HG03469 (cell line): ENCODE results near the gene SOAT1.
"Not testable (repeated sequence)": the region's sequence is repeated elsewhere in the genome, so short reads cannot be mapped to it uniquely, and the experiment has no call there.

Source experiments
- ATAC-seq: cut with Tn5 transposase; IDR thresholded peaks from one replicate; pipeline ENCODE4 v1.9.1; 2021; ENCODE audit warnings: mild to moderate bottlenecking, moderate library complexity, moderate number of reproducible peaks; ENCODE audit not compliant: unreplicated experiment

Gene SOAT1

DNA sequence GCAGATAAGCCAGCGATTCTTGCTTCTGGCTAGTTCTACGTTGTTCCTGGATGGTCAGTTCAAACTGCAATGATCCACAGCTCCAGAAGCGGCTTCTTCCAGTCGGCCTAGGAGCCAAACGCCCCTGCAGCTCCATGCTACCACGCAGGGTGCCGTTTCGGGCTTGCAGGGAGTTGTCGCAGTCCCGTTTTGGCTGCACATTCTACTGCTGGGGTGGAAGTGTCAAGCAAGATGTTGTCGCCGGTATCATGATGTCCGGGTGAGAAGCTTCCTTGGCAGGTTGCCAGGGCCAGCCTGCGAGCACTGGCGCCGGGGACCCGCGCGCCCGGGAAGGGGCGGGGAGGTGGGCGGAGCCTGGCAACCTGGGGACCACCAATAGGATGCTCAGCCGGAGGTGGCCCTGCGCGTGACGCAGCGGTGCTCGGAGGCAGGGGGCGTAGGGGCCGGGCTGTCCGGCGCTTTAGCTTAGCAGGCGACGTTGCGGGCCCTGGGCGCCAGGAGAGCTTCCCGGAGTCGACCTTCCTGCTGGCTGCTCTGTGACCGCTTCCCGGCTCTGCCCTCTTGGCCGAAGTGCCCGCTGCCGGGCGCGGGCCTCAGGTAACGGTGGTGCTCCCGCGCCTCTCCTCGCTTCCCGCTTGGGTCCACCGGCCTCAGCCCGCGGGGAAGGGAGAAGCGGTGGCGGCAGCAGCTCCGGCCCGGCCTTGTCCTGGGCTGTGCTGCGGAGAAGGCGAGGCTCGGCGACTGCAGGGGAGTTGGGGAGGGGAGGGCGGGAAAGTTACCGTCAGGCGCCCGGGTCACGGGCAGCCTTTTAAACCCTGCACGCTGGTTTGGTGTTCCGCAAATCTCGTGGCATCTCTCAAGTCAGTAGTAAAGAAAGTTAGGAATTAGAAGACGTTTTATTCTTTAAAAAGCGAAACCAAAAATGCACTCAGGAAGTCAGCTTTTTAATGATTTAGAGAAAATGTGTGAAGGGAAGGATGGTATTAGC, at the start of gene SOAT1:
Gene SOAT1, plus strand, starts transcription at position 458 of the 988 bp plus-strand sequence. CDS start 8,888 bp downstream, outside the sequence.
- ATAC-seq, result peak; percentile 93

DNA sequence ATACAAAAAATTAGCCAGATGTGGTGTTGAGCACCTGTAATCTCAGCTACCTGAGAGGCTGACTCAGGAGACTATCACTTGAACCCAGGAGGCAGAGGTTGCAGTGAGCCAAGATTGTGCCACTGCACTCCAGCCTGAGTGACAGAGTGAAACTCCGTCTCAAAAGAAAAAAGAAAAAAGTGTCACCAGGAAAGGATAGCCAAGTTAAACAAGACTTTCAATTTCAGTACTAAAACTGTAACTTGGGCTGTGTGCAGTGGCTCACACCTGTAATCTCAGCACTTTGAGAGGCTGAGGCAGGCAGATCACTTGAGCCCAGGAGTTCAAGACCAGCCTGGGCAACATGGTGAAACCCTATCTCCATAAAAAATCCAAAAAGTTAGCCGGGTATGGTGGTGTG, 48.2 kb upstream of the SOAT1 start:
- ATAC-seq, result not testable (repeated sequence)

GRCh38 chr1:179247923-179248322, 45.7 kb upstream of the SOAT1 start:
- no peak for ATAC-seq

DNA sequence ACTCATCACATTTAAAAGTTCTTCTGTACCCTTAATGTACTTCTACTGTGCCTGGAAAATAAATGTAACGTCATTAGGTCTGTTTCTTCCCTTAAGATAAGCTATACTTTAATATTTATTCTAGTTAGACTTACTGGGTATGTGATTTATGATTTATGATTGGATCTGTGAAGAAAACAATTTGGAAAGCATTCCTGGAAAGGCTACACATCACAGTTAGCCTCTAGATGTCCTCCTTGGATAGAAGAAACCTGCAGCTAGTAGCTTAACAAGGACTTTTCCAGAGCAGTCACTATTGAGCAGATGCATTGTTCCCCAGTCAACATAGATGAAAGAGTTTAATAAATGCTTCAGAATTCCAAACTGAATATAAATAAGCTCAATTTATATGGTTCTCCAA, 41.9 kb upstream of the SOAT1 start:
- ATAC-seq, result no peak

- no peak for ATAC-seq
These were observed 41.0 kb upstream of the SOAT1 start for GRCh38 chr1:179252606-179253005.

DNA sequence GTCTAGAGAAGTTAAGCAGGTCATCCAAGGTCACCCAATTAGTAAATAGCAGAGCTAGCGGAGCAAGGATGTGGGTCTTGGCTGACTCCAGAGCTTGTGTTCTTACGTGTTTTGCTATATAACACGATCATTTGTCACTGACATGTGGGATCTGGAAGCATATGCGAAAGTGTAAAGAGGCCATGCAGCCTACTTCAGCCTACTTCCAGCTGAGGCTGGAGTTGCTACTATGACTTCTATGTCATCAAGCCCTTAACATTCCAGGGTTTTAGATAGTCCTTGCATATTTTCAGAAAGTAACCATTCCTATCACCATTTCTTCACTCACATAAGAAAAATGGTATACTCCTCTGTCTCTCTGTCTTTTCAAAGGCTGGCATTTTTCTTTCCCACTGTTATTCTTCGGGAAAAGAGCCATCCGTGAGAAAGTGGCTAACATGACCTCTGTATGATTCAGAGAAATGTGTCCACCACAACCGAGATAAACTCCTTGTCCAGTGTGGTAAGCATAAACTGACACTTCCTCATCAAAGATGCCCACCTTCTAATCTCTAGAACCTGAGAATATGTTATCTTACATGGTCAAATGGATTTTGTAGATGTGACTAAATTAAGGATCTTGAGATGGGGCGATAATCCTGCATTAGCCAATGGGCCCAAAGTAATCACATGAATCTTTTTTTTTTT, 40.2 kb upstream of the SOAT1 start:
- ATAC-seq, result no peak

DNA sequence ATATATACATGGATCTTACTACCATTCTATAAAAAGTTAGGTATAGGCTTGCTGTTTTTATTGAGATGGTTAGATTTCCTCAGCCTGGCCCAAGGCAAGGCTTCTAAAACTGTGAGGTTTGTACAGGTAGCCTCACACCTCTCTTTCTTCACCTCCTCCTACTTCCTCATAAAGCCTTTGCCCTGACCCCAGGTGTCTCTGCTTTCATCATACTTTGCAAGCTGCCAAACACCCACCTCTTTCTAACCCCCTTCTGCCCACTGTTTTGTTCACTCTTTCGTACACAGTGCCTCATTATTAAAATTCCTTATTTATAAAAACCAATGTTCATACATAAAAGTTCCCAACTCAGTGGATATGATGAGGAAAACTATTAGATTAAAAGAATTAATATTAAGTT, 31.4 kb upstream of the SOAT1 start:
- ATAC-seq, result no peak

DNA sequence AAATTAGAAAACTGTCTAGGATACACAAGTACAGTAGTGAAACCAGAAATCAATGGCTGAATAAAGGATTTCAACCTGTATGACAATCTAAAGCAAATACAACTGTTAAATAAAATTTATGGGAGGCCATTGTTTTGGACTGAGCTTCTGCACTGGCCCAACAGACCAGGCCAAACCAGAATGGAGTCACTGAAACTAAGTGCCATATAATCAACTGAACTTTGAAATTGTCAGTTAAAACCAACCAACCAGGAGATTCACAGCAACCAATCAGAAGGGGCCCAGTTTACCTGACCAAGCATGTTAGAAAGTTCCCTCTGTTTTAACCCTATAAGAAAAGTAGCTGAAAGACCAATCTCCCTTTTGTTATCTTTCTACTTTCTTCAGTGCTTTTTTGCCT, 30.5 kb upstream of the SOAT1 start:
- no peak for ATAC-seq

GRCh38 chr1:179264507-179264906, 29.1 kb upstream of the SOAT1 start:
- no peak for ATAC-seq

GRCh38 chr1:179269071-179269470, 24.5 kb upstream of the SOAT1 start:
- ATAC-seq, result no peak

GRCh38 chr1:179274424-179274823, 19.2 kb upstream of the SOAT1 start:
- ATAC-seq, result not testable (repeated sequence)

DNA sequence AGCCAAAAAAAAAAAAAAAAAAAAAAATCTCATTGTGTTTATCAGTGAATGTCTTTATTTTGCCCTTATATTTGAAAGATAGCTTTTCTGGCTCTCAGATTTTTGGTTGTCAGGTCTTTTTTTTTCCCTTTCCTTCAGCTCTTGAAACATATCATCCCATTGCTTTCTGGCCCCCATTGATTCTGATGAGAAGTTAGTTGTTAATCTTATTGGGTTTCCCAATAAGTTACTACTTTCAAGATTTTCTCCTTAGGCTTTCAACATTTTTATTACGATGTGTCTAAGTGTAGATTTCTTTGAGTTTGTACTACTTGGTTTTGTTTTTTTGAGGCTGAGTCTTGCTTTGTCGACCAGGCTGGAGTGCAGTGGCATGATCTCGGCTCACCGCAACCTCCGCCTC, 14.7 kb upstream of the SOAT1 start:
- ATAC-seq, result no peak

GRCh38 chr1:179283992-179284391, 9.6 kb upstream of the SOAT1 start:
- ATAC-seq, result no peak

- ATAC-seq, result no peak
These were observed 5.7 kb upstream of the SOAT1 start for GRCh38 chr1:179287946-179288345.

DNA sequence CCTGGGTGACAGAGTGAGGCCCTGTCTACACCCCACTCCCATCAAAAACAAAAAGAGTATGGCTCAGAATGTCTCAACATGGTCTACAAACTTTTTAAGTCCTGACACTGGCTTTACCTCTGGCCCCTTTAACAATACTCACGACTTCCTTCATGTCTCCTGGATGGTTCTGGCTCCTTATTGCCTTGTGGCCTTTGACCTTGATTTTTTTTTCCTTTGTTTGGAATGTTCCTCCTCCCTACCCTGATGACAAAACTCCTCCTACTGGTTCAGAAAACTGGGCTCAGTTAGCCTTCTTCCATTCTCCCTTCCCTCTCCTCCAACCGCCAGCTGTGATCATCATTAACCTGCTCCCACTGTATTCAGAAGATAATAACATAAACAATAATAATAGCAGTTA, 4.6 kb upstream of the SOAT1 start:
- ATAC-seq, result no peak

- no peak for ATAC-seq
These were observed 1.7 kb downstream of the SOAT1 start for GRCh38 chr1:179295164-179295755.

GRCh38 chr1:179296356-179297104, 2.9 kb downstream of the SOAT1 start:
- no peak for ATAC-seq

DNA sequence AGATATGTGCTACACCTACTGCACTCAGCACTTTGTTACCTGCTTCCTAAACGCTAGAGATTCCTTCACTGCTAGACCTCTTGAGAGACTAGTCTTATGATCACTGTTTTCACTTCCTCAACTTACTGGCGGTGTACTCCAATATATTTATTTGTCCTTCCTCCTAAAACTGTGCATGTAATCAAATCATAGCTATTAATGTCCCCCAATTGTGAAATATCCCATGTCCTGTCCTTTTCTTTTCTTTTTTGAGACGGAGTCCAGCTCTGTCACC, 3.4 kb downstream of the SOAT1 start:
- ATAC-seq, result no peak

- ATAC-seq, result peak; percentile 81
These were observed 5.4 kb downstream of the SOAT1 start for GRCh38 chr1:179298952-179299351.

DNA sequence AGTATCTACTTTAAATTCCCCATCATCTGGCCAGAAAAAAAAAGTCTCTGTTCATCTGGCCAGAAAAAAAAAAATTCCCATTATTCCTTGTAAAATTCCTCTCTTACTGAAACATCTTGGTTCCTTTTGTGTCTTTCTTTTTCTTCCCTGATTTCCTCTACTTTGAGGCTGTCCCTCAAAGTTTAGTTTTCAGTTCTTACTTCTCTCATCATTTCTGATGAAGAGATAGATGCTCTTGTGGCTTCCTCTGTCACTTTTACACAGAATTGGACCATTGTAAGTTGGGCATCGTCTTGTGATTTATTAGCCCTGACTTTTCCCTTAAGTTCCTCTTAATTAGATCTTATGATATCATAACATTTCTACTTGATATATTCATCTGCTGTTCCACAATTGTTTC, 6.5 kb downstream of the SOAT1 start:
- ATAC-seq, result no peak

DNA sequence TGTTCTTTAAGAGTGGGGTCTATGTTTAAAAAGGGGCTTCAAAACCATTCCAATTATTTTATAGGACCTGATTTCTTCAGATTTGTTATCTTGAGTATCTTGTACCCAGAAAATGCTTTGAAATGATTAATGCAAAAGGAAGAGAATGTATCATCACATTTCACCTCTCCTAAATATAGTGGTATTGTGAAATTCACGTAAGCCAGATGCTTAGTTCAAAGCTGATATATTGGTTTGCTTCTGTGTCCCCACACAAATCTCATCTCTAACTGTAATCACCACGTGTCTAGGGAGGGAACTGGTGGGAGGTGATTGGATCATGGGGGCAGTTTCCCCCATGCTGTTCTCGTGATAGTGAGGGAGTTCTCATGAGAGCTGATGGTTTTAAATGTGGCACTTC, 8.5 kb downstream of the SOAT1 start:
- no peak for ATAC-seq
